GM21529 (cell line): Measurements from ENCODE around the gene SLC22A4.

Source experiments
- ATAC-seq: cut with Tn5 transposase; IDR thresholded peaks from one replicate; pipeline ENCODE4 v1.9.1; 2021; ENCODE audit not compliant: unreplicated experiment

The SLC22A4 gene

DNA sequence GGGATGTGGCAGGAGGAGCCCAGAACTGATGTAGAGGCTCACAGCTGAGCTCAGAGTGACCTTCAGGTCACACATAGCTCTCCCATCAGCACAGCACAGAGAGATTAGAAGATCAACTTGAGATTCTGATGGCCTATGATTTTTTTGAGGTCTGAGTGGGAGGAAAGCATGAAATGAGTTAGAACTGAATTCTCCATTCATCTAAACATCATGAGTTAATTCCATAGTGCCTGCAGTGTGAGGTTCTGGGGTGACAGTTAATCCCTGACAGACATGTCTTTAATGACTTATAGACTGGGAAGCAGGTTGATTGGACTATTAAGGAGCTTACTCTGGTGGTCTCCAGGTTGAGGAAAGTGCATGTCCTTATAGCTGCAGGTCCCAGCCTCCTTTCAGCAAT is 97.7 kb downstream of the SLC22A4 start:
- ATAC-seq = no peak

DNA sequence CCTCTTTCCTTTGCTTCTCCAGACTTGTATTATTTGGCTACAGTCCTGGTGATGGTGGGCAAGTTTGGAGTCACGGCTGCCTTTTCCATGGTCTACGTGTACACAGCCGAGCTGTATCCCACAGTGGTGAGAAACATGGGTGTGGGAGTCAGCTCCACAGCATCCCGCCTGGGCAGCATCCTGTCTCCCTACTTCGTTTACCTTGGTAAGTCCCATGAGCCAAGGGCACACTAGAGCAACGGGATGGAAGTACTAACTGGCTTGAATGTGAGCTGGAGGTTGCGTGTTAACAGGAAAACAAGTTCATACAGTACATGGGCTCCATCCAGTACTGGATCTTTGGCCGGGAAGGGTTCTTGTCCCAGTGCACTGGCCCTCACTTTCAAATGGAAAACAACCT is 98.2 kb downstream of the SLC22A4 start:
- ATAC-seq = no peak

DNA sequence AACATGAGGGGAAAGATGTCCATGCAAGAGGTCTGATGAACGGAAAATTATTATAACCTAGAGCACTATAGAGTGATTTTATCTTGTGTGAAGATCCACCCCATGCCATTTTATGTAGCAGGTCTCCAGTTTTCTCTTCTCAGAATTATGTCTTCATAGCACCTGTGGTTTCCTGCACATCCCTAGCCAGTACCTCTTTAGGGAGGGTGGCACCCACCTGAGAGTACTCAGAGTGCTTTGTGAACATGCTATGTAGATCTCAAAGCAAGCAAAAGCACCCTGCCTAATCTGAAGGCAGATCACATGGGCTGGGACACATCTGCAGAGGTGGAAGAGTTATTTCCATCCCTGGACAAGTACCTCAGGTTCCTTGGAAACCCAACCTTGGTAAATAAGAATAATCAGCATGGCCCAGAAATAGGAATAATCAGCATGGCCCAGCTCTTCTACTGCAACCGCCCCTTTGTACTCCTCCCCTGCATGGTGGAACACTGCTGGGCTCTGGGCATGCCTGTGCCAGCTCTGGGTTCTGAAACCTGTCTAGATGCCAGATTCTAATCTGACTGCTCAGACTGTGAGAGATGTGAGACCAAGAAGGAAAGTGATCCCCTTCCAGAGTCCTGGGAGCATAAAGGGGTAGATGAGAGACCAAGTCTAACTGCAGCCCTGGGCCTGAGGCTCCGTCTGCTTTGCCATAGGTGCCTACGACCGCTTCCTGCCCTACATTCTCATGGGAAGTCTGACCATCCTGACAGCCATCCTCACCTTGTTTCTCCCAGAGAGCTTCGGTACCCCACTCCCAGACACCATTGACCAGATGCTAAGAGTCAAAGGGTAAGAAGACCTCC is 99.0 kb downstream of the SLC22A4 start:
- ATAC-seq = no peak
